ENCODE measurements around the gene NT5C3B. TPM values are rescaled to one million over a fixed set of nuclear protein-coding genes. Genes with fewer than 3 reads are reported as not detected.
"Not testable (repeated sequence)": the region's sequence is repeated elsewhere in the genome, so short reads cannot be mapped to it uniquely, and the experiment has no call there.

NT5C3B gene
- total and polyA plus RNA-seq, 8 donors: 9.8 to 80.7 (median 68.8) TPM

DNA sequence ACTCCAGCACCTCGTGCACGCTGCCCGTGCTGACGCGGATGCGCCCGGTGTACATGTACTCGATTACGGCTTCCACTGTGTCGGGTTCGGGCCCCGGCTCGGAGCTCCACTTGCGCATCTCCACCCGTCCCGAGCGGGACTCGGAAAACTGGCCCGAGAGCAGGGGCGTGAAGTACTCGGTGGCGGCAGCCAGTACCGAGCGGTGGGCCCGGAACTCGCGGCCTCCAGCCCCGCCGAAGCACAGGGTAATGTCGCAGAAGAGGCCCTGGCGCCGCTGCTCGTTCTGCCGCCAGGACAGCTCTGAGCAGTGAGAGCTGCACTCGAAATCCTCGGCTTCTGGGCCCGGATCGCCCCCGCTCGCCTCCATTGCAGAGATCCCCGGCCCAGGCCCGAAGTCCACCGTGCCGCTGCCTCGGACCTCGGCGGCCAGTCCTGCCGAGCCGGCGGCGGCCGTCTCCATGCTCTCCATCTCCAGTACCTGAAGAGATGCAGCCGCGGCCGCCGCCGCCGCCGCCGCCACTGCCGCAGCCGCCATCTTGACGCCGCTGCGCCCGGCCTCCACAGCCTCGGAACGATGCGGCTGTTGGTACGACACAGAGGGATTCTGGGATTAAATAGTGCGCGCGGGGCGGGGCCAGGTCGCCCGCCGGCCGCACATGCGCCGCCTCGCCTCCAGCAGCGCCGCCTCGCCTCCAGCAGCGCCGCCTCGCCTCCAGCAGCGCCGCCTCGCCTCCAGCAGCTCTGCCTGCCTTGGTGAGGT is 29.0 kb upstream of the NT5C3B start, which contains the start of gene KLHL11:
Gene KLHL11, minus strand, starts transcription at position 588 of the 760 bp plus-strand sequence. Its CDS starts 53 bp downstream, at position 535.
- intact Hi-C loops (cut with DNase I; ENCODE audit: low total_unique reads): no loop called here
- Histone ChIP-seq H3K27me3 (no peaks in the 10 kb centered on the region), H3K36me3 (peaks cover 3 to 37% (median 34%) of the 10 kb centered on the region in 4 donors), H3K9me3 (no peaks in the 10 kb centered on the region), H3K4me3 (peak within 1 kb of the TSS; percentile 77 to 96 (median 82)), H3K4me1 (peaks cover 17 to 50% (median 34%) of the 10 kb centered on the region in 4 donors), H3K27ac (peak within 1 kb of the TSS; percentile 90 to 94 (median 92))
- TF ChIP-seq, protein P1, sequence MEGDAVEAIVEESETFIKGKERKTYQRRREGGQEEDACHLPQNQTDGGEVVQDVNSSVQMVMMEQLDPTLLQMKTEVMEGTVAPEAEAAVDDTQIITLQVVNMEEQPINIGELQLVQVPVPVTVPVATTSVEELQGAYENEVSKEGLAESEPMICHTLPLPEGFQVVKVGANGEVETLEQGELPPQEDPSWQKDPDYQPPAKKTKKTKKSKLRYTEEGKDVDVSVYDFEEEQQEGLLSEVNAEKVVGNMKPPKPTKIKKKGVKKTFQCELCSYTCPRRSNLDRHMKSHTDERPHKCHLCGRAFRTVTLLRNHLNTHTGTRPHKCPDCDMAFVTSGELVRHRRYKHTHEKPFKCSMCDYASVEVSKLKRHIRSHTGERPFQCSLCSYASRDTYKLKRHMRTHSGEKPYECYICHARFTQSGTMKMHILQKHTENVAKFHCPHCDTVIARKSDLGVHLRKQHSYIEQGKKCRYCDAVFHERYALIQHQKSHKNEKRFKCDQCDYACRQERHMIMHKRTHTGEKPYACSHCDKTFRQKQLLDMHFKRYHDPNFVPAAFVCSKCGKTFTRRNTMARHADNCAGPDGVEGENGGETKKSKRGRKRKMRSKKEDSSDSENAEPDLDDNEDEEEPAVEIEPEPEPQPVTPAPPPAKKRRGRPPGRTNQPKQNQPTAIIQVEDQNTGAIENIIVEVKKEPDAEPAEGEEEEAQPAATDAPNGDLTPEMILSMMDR (IDR thresholded peaks at IDR 0.05): no peak
- no peak for TF ChIP-seq EP300 (IDR thresholded peaks at IDR 0.05)
- TF ChIP-seq POLR2AphosphoS5 (IDR thresholded peaks at IDR 0.05): peak; percentile 90 to 98 (median 94)
- DNase-seq: peak; percentile 92 to 98
- WGBS, 5 donors: 0 to 1% (median 0%) methylated on average over 16 to 89 of the region's 90 CpGs

DNA sequence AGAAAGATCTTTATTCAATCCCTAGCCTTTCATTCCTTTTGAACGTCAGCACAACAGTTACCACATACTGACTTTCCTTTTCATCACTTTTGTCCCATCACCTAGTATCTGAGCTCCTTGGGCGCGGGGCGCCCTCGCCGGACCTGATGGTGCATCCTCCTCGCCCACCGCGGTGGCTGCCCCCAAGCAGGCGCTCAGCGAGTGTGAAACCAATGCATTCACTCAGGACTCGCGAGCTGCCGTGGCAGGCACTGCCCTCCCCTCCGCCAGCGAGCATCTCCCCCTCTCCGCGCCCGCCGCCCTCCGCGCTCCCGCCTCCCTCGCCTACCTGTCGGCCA is 28.4 kb upstream of the NT5C3B start:
- Histone ChIP-seq H3K36me3 (peaks cover 1 to 32% (median 29%) of the 10 kb centered on the region in 4 donors), H3K27ac (peak overlapping the region; percentile 90 to 94 (median 92)), H3K4me3 (peak overlapping the region; percentile 77 to 96 (median 82)), H3K4me1 (peaks cover 17 to 56% (median 36%) of the 10 kb centered on the region in 4 donors), H3K9me3 (no peaks in the 10 kb centered on the region), H3K27me3 (no peaks in the 10 kb centered on the region)
- intact Hi-C loops (cut with DNase I; ENCODE audit: low total_unique reads): no loop called here
- peak in 1 of 2 donors; percentile 86 for DNase-seq
- TF ChIP-seq POLR2A (IDR thresholded peaks at IDR 0.05) (no peak), EP300 (IDR thresholded peaks at IDR 0.05) (no peak), POLR2AphosphoS5 (IDR thresholded peaks at IDR 0.05) (no peak)
- TF ChIP-seq, protein P1 (IDR thresholded peaks at IDR 0.05): no peak
- WGBS, 5 donors: 0 to 1% (median 1%) methylated on average over 23 to 25 of the region's 25 CpGs

DNA sequence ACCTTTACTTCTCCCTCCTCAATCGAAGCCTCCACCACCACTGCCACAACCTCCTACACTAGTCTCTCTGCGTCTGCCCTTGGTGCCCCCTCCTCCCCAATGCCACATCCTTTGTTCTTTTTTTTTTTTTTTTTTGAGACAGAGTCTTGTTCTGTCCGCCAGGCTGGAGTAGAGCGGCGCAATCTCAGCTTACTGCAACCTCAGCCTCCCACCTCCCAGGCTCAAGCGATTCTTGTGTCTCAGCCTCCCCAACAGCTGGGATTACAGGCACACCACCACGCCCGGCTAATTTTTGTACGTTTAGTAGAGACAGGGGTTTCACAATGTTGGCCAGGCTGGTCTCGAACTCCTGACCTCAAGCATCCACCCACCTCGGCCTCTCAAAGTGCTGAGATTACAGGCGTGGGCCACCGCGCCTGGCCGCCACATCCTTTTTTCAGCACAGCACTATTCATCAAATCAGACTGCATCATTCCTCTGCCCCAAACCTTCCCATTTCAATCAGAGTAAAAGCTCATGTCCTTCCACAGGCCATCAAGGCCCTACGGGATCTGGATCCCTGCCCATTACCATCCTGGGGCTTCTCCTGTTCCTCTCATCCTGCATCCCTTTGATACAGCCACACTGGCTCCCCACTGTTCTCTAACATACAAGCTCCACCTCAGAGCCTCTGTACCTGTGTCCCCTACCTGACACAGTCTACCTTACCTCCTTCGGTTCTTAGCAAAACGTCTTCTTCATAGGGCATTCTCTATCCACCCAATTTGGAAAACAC is 27.2 kb upstream of the NT5C3B start:
- Histone ChIP-seq H3K36me3 (peaks cover 0 to 20% (median 18%) of the 10 kb centered on the region in 4 donors), H3K27ac (peak overlapping the region in 1 of 5 donors; percentile 92), H3K4me3 (peak overlapping the region; percentile 77 to 96 (median 82)), H3K27me3 (no peaks in the 10 kb centered on the region), H3K9me3 (no peaks in the 10 kb centered on the region), H3K4me1 (peaks cover 17 to 65% (median 39%) of the 10 kb centered on the region in 4 donors)
- WGBS, 5 donors: 54 to 63% (median 58%) methylated on average over 18 of the region's 18 CpGs
- peak in 1 of 2 donors; percentile 15 for DNase-seq
- intact Hi-C loops (cut with DNase I; ENCODE audit: low total_unique reads): no loop called here
- TF ChIP-seq, protein P1 (IDR thresholded peaks at IDR 0.05): no peak
- TF ChIP-seq EP300 (IDR thresholded peaks at IDR 0.05) (no peak), POLR2A (IDR thresholded peaks at IDR 0.05) (no peak), POLR2AphosphoS5 (IDR thresholded peaks at IDR 0.05) (no peak)

DNA sequence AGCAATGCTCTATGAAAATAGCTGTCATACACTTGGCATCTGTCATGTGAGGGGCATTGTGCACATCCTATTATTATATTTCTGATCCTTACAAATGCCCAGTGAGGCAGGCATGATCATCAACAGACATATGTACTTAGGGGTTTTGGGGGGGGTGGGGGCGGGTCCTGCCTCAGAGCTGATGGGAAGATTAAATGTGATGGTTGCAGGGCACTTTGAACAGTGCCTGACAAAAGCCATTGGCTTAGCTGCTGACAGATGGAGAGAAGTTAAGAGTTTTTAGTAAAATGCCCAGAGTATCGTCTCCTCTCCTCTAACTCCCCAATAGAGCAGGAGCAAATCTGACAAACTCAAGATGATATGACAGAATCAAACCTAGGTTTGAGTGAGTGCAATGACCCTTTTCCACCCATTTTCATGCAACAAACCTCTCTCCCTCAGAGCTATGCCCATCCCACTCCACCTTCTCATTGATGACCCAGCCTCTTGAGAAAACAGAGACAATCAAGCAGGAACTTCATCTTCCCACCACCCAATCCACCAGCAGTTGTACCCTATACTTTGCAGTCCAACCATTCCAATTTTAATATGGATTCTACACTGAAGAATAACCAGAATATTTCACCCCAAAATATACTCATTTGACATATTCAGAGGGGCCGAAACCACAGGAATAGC is 24.4 kb upstream of the NT5C3B start:
- H3K4me1 ChIP-seq: peaks cover 17 to 62% (median 37%) of the 10 kb centered on the region in 4 donors
- TF ChIP-seq EP300 (IDR thresholded peaks at IDR 0.05) (no peak), POLR2AphosphoS5 (IDR thresholded peaks at IDR 0.05) (no peak), POLR2A (IDR thresholded peaks at IDR 0.05) (no peak)
- TF ChIP-seq, protein P1 (IDR thresholded peaks at IDR 0.05): no peak
- no peak overlapping the region for H3K4me3 ChIP-seq
- no peak overlapping the region for H3K27ac ChIP-seq
- no peaks in the 10 kb centered on the region for H3K9me3 ChIP-seq
- no peaks in the 10 kb centered on the region for H3K36me3 ChIP-seq
- WGBS, 5 donors: 76 to 81% (median 77%) methylated on average over 3 of the region's 3 CpGs
- intact Hi-C loops (cut with DNase I; ENCODE audit: low total_unique reads): no loop called here
- no peak for DNase-seq
- H3K27me3 ChIP-seq: no peaks in the 10 kb centered on the region

DNA sequence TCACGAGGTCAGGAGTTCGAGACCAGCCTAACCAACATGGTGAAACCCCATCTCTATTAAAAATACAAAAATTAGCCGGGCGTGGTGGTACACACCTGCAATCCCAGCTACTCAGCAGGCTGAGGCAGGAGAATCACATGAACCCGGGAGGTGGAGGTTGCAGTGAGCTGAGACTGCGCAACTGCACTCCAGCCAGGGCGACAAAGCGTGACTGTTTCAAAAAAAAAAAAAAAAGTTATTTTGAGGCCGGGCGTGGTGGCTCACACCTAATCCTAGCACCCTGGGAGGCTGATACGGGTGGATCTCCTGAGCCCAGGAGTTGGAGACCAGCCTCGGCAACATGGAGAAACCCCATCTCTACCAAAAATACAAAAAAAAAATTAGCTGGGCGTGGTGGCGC is 15.3 kb upstream of the NT5C3B start:
- H3K27ac ChIP-seq; H3K9me3 ChIP-seq; H3K4me3 ChIP-seq; intact Hi-C loops (cut with DNase I; ENCODE audit: low total_unique reads); DNase-seq; H3K27me3 ChIP-seq: not testable (repeated sequence)
- peaks cover 17 to 28% (median 25%) of the 10 kb centered on the region in 4 donors for H3K36me3 ChIP-seq
- 91 to 100% (median 95%) methylated on average over 14 of the region's 14 CpGs for WGBS, 5 donors
- H3K4me1 ChIP-seq: peaks cover 0 to 49% (median 15%) of the 10 kb centered on the region in 4 donors

Measured in stomach (tissue), 9 donors.